ENCODE data around the gene RBM10.

DNA sequence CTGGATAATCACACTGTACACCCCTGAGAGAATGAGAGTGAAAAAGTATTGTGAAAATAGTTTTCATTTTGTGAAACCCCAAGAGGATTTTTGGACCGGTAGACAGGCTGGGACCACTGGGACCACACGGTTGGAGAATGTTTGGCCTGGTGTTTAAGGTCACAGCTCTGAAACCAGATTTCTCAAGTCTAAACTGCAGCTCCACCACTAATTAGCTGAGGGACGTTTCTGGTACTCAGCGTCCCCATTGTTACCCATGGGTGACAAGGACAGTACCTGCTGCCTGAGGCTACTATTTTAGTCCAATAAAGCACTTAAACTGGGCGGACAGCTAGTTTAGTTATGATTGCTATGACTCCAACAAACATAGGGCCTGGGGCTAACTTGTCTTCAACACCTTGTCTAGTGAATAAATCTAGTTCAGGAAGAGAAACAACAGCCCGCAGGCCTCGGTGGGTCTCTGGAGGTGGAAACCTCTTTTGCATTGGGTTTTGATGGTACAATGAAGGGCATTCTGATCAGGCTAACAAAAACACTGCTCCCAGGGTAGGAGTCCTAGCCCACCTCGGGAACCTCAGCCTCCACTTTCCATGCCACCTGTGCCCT lies 87.3 kb downstream of the RBM10 start:
- TF ChIP-seq, protein P1, sequence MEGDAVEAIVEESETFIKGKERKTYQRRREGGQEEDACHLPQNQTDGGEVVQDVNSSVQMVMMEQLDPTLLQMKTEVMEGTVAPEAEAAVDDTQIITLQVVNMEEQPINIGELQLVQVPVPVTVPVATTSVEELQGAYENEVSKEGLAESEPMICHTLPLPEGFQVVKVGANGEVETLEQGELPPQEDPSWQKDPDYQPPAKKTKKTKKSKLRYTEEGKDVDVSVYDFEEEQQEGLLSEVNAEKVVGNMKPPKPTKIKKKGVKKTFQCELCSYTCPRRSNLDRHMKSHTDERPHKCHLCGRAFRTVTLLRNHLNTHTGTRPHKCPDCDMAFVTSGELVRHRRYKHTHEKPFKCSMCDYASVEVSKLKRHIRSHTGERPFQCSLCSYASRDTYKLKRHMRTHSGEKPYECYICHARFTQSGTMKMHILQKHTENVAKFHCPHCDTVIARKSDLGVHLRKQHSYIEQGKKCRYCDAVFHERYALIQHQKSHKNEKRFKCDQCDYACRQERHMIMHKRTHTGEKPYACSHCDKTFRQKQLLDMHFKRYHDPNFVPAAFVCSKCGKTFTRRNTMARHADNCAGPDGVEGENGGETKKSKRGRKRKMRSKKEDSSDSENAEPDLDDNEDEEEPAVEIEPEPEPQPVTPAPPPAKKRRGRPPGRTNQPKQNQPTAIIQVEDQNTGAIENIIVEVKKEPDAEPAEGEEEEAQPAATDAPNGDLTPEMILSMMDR (IDR thresholded peaks at IDR 0.05; ENCODE audit: insufficient read depth, low read length, poor library complexity, severe bottlenecking), result no peak
- no peak for TF ChIP-seq EZH2phosphoT487 (conservative IDR thresholded peaks at IDR 0.05; ENCODE audit: low read length)

All from SU-DHL-6 (cell line).